ENCODE data around the gene KCNK1.

The KCNK1 gene

GRCh38 chr1:233707880-233708815 lies 94.2 kb downstream of the KCNK1 start:
- peak; percentile 52 for DNase-seq

GRCh38 chr1:233710031-233710430 lies 96.1 kb downstream of the KCNK1 start:
- DNase-seq = no peak

- no peak for DNase-seq
Observed at GRCh38 chr1:233710507-233710906, 96.6 kb downstream of the KCNK1 start.

GRCh38 chr1:233714631-233715217 lies 100.8 kb downstream of the KCNK1 start:
- DNase-seq = peak; percentile 82

- DNase-seq = no peak
Observed at GRCh38 chr1:233718057-233718456, 104.2 kb downstream of the KCNK1 start.

- DNase-seq = no peak
Observed at GRCh38 chr1:233719655-233720341, 105.9 kb downstream of the KCNK1 start.

GRCh38 chr1:233721004-233721595 lies 107.2 kb downstream of the KCNK1 start:
- peak; percentile 76 for DNase-seq

Data from NCI-H69 (cell line).